Caco-2 (cell line): ENCODE results near the gene HLCS. TPM values are rescaled to one million over a fixed set of nuclear protein-coding genes. Genes with fewer than 3 reads are reported as not detected.

Source experiments
- BruUV-seq: library from RNA; stranded (reverse); fragments of 400-500 nt; replicated peaks from 2 replicates; lab custom pipeline; 2021; lab: Mats Ljungman, UMichigan
- CTCF ChIA-PET: fragments of 300-600 bp; sonication (Branson Sonifier 250); formaldehyde crosslinking; loops from one replicate; lab custom pipeline; 2022; ENCODE audit warnings: antibody characterized with exemption; lab: Charles Lee
- POLR2A ChIA-PET: fragments of 300-600 bp; sonication (Branson Sonifier 250); formaldehyde crosslinking; loops from one replicate; lab custom pipeline; 2022; ENCODE audit warnings: antibody characterized with exemption; lab: Charles Lee
- DNase-seq, 2 experiments: peaks; one replicate each; pipeline versions ENCODE4 v3.0.0 to v3.0.0-alpha.2; 2020 to 2022
- H3K27me3 ChIP-seq: replicated peaks from 2 replicates; pipeline ENCODE4 v1.6.0; 2011; ENCODE audit warnings: low read length; ENCODE audit not compliant: control insufficient read depth, insufficient read depth
- H3K36me3 ChIP-seq: 2 replicates; pipeline ENCODE4 v1.5.1; 2011; ENCODE audit warnings: low read length; ENCODE audit not compliant: control insufficient read depth, insufficient read depth
- H3K4me1 ChIP-seq: fragments of 250-450 bp; sonication (Bioruptor Pico); 2 replicates; pipeline ENCODE4 v1.5.1; 2020; ENCODE audit warnings: mild to moderate bottlenecking
- H3K4me3 ChIP-seq: 2 replicates; pipeline ENCODE4 v1.5.1; 2011; ENCODE audit warnings: low read depth, mild to moderate bottlenecking, control low read depth, low read length
- H3K9me3 ChIP-seq: fragments of 250-450 bp; sonication (Bioruptor Pico); 2 replicates; pipeline ENCODE4 v1.5.1; 2020; ENCODE audit warnings: mild to moderate bottlenecking, moderate library complexity
- H3K27ac Mint-ChIP-seq: one replicate; pipeline ENCODE4 v1.8.0; 2022; ENCODE audit warnings: mixed read lengths; ENCODE audit not compliant: unreplicated experiment
- H3K27me3 Mint-ChIP-seq: one replicate; pipeline ENCODE4 v1.8.0; 2022; ENCODE audit warnings: mixed read lengths; ENCODE audit not compliant: insufficient read depth, unreplicated experiment
- H3K36me3 Mint-ChIP-seq: one replicate; pipeline ENCODE4 v1.8.0; 2022; ENCODE audit warnings: mild to moderate bottlenecking, mixed read lengths; ENCODE audit not compliant: insufficient read depth, unreplicated experiment
- H3K4me1 Mint-ChIP-seq: one replicate; pipeline ENCODE4 v1.8.0; 2022; ENCODE audit warnings: low read depth, mixed read lengths; ENCODE audit not compliant: unreplicated experiment
- H3K4me3 Mint-ChIP-seq: one replicate; pipeline ENCODE4 v1.8.0; 2022; ENCODE audit warnings: mild to moderate bottlenecking, moderate library complexity, mixed read lengths; ENCODE audit not compliant: unreplicated experiment
- H3K9me3 Mint-ChIP-seq: one replicate; pipeline ENCODE4 v1.8.0; 2022; ENCODE audit warnings: mixed read lengths; ENCODE audit not compliant: unreplicated experiment
- CTCF ChIP-seq, 2 experiments: fragments of 200-600 bp in 1 of 2; IDR thresholded peaks; 1 replicate in 1 of 2; 2 replicates in 1 of 2; pipeline versions ENCODE4 v1.5.1 to v1.8.0; 2011 to 2022; ENCODE audit warnings: antibody characterized with exemption in 1 of 2, control low read depth in 1 of 2, inconsistent platforms in 1 of 2, low read depth in 1 of 2, low read length in 1 of 2, mild to moderate bottlenecking in 1 of 2, moderate library complexity in 1 of 2; ENCODE audit not compliant: insufficient read depth in 1 of 2, severe bottlenecking in 1 of 2, unreplicated experiment in 1 of 2
- intact Hi-C: fragments of 100-400 bp; cut with micrococcal nuclease; formaldehyde crosslinking; loops from one replicate; pipeline ENCODE4 v1.10.0; 2022; ENCODE audit not compliant: unreplicated experiment
- total RNA-seq: library from RNA; stranded (reverse); gene quantifications from 2 replicates; pipeline ENCODE4 v1.2.3, GENCODE V29; 2022

Gene HLCS
- total RNA-seq, 1 experiment from 2014 or later, result 26.2 TPM

GRCh38 chr21:36713746-36714145 is 252.7 kb downstream of the HLCS start:
- BruUV-seq, result no TSS peak
- no peaks in the 10 kb centered on the region for H3K9me3 Mint-ChIP-seq
- no peak overlapping the region for H3K4me3 Mint-ChIP-seq
- ChIA-PET CTCF (no interaction called here), POLR2A (no interaction called here)
- Histone ChIP-seq H3K9me3 (no peaks in the 10 kb centered on the region), H3K36me3 (0 out of 2 replicates have a peak, but pooled peaks cover 2% of the 10 kb centered on the region), H3K4me3 (no peak overlapping the region), H3K27me3 (no peaks in the 10 kb centered on the region), H3K4me1 (no peaks in the 10 kb centered on the region)
- H3K27ac Mint-ChIP-seq, result no peak overlapping the region
- DNase-seq, result no peak
- intact Hi-C loops, result no loop called here
- no peak for TF ChIP-seq CTCF (IDR thresholded peaks at IDR 0.05; ENCODE audit: insufficient read depth in 1 of 2, low read depth in 1 of 2, low read length in 1 of 2, severe bottlenecking in 1 of 2, unreplicated experiment in 1 of 2)
- peaks cover 7% of the 10 kb centered on the region for H3K36me3 Mint-ChIP-seq
- H3K4me1 Mint-ChIP-seq, result no peaks in the 10 kb centered on the region
- H3K27me3 Mint-ChIP-seq, result no peaks in the 10 kb centered on the region

GRCh38 chr21:36710729-36711048 is 255.8 kb downstream of the HLCS start:
- Mint-ChIP-seq H3K4me3 (no peak overlapping the region), H3K27ac (no peak overlapping the region), H3K36me3 (peaks cover 7% of the 10 kb centered on the region), H3K27me3 (no peaks in the 10 kb centered on the region), H3K4me1 (no peaks in the 10 kb centered on the region), H3K9me3 (no peaks in the 10 kb centered on the region)
- intact Hi-C loops, result no loop called here
- POLR2A ChIA-PET, result no interaction called here
- Histone ChIP-seq H3K4me1 (no peaks in the 10 kb centered on the region), H3K9me3 (no peaks in the 10 kb centered on the region), H3K27me3 (no peaks in the 10 kb centered on the region), H3K36me3 (no peaks in the 10 kb centered on the region), H3K4me3 (no peak overlapping the region)
- no peak for TF ChIP-seq CTCF (IDR thresholded peaks at IDR 0.05; ENCODE audit: insufficient read depth in 1 of 2, low read depth in 1 of 2, low read length in 1 of 2, severe bottlenecking in 1 of 2, unreplicated experiment in 1 of 2)
- BruUV-seq, result no TSS peak
- CTCF ChIA-PET, result interaction anchor here (0.7 kb wide), 1 partner anchor 14 kb away, joined by 3 read pairs; no protein-coding TSS in a partner anchor
- DNase-seq, result peak in 1 of 2 experiments; percentile 1

GRCh38 chr21:36709868-36710728 is 256.4 kb downstream of the HLCS start:
- H3K4me3 ChIP-seq, result no peak overlapping the region
- H3K27me3 Mint-ChIP-seq, result no peaks in the 10 kb centered on the region
- no peak overlapping the region for H3K27ac Mint-ChIP-seq
- no peaks in the 10 kb centered on the region for H3K4me1 ChIP-seq
- intact Hi-C loops, result no loop called here
- TF ChIP-seq CTCF (IDR thresholded peaks at IDR 0.05; ENCODE audit: insufficient read depth in 1 of 2, low read depth in 1 of 2, low read length in 1 of 2, severe bottlenecking in 1 of 2, unreplicated experiment in 1 of 2), result no peak
- ChIA-PET POLR2A (no interaction called here), CTCF (interaction anchor here (0.7 kb wide), 1 partner anchor 14 kb away, joined by 3 read pairs; no protein-coding TSS in a partner anchor)
- no peaks in the 10 kb centered on the region for H3K27me3 ChIP-seq
- no peaks in the 10 kb centered on the region for H3K9me3 Mint-ChIP-seq
- no peaks in the 10 kb centered on the region for H3K36me3 ChIP-seq
- peak in 1 of 2 experiments; percentile 4 for DNase-seq
- no TSS peak for BruUV-seq
- H3K4me1 Mint-ChIP-seq, result no peaks in the 10 kb centered on the region
- H3K4me3 Mint-ChIP-seq, result no peak overlapping the region
- no peaks in the 10 kb centered on the region for H3K9me3 ChIP-seq
- peaks cover 7% of the 10 kb centered on the region for H3K36me3 Mint-ChIP-seq
